Activated naive CD4-positive, alpha-beta T cell (primary cell): ENCODE measurements around the gene SMG6.

Experiments used
- DNase-seq, 4 experiments: peaks; one replicate each; lab custom pipeline; 2025; lab: John Stamatoyannopoulos, UW

Gene SMG6

GRCh38 chr17:2105663-2106062 lies 197.9 kb downstream of the SMG6 start:
- no peak for DNase-seq

- DNase-seq = no peak
Observed at GRCh38 chr17:2102931-2103809, 200.4 kb downstream of the SMG6 start.

- peak in 2 of 4 experiments; percentile 20 to 53 for DNase-seq
Observed at GRCh38 chr17:2101448-2102257, 201.9 kb downstream of the SMG6 start.

DNA sequence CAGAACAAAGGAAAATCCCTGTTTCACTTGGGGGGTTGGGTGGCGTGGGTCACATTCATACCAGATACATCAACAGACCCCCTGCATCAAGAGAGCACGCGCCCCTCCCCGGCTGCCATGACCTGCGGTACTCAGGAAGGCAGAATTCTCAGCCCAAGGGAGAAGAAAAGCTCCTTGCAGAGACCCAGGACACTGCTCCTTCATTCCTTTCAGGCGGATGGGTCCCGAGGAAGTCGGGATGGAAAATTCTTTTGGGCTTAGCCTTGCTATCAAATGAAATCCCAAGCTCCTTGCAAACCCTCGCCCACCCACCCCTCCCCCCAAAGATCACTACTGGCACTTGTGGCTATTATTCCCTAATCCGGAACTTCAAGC lies 208.1 kb downstream of the SMG6 start:
- DNase-seq = no peak

DNA sequence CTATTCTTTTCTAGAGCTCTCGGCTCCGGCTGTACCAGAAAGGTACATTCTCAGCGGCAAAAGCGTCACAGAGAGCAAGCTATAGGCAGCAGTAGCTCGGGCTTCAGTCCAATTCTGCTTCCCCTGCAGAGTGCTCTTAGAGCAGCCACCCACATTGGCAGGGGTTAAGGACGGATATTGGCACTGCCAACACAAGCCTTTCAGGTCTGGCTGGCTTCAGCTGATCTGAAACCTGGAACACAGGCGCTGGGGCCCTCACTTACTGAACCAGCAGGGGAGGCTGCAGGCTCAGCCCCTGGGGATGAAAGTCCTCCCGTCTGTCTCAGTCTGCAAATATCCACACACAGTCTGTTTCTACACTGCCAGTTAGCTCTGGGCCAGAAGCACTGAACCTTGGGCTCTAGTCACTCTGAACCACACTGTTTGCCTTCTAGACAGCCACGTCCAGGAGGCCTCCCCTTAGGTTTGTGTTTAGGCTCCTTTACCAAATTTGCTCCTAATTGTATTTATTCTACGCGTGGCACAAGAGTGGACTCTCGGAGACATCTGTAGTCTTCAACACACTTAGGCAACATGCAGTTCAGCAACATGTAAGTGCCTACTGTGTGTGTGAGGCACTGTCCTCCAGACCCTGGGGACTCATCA lies 208.6 kb downstream of the SMG6 start:
- no peak for DNase-seq

DNA sequence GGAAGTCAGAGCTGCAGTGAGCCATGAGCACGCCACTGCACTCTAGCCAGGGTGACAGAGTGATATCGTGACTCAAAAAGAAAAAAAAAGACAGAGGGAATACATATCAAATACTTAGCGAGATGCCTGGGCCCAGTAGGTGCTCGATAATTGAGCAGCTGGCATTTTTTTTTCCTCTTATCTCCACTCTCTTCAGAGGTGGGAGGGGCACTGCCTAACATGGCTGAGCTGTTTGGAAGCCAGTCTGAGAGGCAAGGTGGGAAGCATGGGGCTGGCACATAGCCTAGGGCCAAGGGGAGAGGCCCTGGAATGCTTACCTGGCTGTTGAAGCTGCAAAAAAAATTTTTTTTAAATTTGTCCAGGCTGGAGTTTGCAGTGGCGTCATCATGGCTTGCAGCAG lies 210.2 kb downstream of the SMG6 start:
- no peak for DNase-seq

GRCh38 chr17:2092253-2092652 lies 211.3 kb downstream of the SMG6 start:
- DNase-seq = no peak

DNA sequence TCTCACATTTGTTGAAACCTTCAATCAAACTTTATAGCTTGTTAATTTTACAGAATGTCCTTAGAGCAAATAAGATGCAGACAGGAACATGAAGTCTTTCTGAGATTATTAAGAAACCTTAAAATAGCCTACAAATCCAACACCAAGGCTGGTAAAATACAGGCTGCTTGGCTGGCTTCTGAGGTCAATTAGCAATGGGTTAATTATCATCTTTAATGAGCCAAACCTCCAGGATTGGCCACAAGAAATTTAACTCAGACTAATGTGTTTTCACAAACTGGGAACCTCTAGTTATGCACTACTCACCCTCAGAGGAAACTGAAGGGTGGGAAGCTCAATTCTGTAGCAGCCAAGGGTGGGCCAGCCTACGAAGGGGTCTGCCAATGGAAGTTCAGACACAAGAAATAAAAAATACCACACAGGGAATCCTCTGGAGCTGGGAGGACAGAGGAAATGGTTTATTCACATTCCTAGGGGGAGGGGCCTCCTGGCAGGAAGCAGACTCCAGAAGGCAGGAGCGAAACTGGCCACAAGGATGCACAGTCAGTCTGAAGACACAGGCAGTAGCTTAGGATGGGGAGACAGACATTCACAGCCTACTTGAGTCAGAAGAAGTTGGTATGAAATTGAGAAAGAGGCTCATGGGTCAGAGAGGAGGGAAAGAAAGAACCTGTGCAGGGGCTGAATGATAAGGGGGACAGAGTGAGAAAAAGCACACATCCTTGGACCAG lies 212.6 kb downstream of the SMG6 start:
- DNase-seq = no peak

DNA sequence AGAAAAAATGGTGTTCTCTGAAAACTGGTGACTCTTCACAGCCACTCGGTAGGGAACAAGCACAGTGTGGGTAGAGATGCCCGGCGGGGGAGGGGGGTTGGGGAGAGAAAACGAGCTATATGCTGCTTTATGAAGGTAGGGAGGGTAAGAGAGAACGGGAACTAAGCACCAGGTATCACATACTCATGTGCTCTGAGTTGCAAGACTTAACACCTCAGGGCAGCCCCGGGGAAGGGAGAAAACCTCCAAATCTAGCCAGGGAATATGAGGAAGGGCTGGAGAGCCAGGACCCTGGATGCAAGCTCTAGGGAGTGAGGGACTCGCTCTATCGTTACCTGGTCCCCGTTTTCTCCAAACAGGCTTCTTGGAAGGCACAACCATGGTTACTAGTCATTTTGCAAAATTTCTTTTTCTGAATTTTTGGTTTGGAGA lies 213.4 kb downstream of the SMG6 start:
- peak in 2 of 4 experiments; percentile 7 to 21 for DNase-seq

DNA sequence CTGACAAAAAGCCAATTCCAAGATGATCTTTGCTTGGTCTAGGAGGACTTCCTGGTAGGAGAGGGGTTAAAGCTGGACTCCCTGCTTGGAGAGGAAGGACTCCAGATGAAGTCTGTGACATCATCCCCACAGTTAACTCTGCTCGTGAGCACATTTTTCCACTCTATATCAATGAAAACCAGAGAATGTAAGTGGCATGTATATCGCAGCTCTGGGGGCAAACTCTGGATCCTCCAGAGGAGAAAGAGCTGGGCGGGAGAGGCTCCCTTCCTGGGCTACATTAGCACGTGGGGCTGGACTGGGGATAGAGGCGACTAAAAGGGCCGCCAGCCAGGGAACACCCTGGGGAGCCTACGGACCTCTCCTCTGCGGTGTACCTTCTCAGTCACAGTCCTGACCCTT lies 214.6 kb downstream of the SMG6 start:
- DNase-seq = no peak

GRCh38 chr17:2087597-2088211 lies 215.9 kb downstream of the SMG6 start:
- DNase-seq = no peak

DNA sequence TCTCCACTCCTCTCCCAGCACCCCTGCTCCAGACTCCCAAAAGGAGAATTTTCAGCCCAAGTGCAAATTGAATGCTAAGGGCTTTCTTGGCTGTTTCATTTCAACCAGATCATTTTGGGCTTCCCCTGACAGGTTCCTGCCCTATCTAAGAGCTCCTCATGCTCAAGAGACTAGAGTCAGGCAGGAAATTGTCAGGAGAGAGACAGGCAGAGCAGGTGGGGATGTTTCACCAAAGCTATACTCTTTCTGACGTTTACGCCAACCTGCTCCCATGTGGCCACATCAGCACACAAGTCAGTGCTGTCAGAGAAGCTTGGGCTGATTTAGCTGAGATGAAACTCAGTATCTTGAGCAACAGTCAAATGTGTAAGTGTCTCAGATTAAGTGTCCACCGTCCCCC lies 217.3 kb downstream of the SMG6 start:
- no peak for DNase-seq

GRCh38 chr17:2085648-2085949 lies 218.0 kb downstream of the SMG6 start:
- no peak for DNase-seq

DNA sequence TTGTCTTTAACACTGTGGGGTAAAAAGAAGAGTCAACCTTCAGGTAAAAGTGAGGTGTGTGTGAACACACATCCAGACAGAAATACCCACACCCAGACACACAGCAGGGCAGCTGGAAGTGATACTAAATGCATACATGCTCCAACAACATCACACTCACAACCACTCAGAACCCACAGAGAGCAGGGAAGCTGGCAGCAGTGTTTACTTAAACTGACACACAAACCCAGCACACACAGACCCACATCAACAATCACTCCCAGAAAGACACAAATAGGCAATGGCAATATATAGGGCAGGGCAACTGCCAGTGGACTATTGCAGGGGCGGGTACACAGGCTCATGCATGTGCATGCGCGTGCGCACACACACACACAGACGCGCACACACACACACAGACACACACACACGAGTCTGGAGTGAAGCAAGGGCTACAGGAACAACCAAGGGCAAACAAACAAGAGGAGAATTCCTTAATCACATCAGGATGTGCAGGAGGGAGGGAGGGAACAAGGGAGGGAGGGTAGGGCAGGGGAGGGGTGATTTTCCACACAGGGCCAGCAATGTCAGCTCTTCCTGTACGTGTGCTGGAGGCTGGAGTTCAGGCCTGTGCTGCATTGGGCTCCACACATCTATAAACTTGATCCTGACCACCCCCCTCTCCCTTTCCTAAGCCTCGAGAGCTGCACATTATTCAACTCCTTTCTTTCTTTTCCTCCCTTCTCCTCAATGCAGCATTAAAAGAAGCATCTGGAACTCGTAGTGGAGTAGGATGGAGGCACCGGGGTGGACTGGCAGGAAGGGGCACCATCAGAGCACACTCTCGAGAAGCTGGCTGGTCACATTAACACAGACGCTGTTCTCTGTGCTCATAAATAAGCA lies 218.6 kb downstream of the SMG6 start:
- DNase-seq = no peak

DNA sequence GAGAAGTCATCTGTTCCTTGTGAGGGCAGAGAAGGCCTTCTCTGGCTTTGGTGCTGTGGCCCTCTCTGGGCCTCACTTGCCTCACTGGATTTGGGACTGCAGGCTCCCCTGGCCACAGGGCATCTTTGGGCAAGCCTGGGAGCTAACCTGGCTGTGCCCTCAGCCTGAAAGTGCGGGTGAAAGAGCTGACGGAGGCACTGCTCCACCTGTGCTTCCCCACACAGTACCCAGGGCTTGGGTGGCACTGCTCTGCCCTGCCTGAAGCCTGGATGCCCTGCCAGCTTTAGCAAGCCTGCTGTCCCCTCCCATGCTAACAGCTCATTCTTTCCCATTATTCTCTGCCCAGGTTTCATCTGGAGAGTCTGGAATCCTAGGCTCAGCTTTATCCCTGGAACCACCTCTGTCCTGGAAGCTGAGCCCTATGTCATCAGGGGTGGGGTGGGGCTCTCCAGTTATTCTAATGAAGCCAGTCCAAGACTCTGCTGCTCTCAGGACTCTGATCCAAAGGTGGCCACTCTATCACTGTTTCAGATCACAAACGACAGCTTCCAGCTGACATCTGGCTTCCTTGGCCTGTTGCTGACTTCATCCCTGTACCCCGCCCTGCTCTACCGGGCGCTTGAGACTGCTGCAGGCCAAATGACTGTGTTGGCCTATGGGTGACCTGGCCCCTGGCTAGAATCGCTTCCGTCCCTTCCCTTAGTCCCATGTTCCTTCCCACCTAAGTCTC lies 219.4 kb downstream of the SMG6 start:
- no peak for DNase-seq

DNA sequence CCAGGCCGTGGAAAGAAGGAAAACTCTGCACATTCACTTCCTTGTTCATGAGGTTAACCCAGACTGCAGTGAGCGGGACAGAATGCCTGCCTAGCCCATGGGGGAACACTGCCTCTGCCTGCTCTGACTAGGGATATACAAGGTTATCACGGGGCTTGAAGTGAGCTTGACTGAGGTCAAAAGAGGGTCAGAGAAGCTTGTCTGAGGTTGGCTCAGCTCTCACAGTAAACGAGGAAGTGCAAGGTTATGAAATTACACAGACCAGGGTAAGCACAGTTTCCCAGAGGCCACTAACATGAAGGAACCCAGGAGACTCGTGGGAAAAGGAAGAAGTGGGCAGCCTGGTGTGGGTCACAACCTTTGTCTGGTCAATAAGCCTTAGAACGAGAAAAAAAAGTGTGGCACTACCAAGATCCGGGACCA lies 220.0 kb downstream of the SMG6 start:
- DNase-seq = no peak

DNA sequence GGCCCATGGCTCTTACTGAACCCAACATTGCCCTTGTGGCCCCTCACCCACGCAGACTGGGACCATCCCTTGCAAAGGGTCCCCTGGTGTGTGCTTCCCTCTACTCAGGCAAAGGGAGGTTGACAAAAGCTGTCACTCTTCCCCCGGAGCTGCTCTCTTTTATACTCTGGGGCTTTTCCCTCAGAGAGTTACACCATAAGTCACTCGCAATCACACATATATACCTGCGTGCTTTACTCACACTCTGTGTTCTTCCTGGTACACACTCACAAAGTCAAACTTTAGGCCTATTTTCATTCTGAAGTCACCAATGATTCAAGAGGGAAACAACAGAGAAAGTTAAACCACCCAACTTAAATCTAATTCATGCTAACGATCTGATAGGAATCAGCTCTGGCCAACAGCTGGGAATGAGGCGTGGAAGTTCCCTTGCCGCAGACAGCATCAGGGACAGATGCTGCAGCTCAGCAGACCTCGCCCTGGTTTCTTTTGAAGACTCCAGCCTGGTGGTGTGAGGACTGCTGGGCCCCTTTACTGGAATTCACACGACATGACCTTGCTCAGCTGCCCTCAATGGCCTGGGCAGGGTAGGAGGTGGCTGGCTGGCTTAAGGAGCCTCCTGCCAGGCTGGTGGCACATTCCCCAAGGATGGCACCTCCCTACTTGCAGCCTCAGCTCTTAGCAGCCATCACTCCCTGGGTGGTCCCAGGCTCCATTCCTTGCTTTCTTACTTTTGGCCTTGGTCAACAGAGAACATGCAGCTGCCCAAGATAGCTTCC lies 221.4 kb downstream of the SMG6 start:
- no peak for DNase-seq

GRCh38 chr17:2081564-2081963 lies 222.0 kb downstream of the SMG6 start:
- DNase-seq = no peak

DNA sequence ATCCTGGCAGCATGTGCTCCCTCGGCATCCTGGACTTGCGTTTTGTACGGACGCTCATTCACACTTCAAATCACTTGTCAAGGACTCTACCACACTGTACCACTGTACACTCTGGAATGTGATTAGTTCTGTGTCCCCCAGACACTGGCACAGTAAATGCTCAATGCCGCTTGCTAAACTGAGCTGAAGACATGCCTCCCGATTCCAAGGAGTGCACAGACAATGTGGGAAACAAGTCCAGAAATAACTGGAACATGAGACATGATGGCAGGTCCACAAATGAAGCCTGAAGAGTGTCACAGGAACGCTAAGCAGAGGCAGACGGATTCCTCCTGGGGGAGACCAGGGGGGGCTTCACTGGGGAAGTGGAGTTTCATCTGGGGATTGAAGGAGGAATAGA lies 226.5 kb downstream of the SMG6 start:
- no peak for DNase-seq
